HG03439 (cell line): ENCODE measurements around the gene B3GALNT2.

Experiments
- ATAC-seq: cut with Tn5 transposase; IDR thresholded peaks from one replicate; pipeline ENCODE4 v1.9.1; 2021; ENCODE audit warnings: mild to moderate bottlenecking, moderate library complexity; ENCODE audit not compliant: unreplicated experiment

The B3GALNT2 gene

DNA sequence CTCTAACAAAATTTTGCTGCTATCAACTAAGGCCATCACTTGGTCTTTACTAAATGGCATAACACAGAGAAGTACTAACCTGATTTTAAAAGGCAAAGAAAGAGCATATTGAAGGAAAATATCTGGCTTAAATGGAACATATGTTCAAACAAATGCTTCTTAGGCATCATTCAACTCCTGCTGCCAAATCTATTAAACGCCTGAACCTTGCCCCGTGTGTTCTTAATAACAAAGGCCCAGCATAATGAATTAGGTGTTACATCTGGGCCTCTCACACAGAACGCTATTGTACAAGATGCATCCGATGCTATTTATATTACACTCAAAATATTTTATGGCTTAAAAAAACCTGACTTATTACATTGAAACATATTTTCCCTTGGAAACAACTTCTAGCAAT is 48.4 kb downstream of the B3GALNT2 start:
- no peak for ATAC-seq

DNA sequence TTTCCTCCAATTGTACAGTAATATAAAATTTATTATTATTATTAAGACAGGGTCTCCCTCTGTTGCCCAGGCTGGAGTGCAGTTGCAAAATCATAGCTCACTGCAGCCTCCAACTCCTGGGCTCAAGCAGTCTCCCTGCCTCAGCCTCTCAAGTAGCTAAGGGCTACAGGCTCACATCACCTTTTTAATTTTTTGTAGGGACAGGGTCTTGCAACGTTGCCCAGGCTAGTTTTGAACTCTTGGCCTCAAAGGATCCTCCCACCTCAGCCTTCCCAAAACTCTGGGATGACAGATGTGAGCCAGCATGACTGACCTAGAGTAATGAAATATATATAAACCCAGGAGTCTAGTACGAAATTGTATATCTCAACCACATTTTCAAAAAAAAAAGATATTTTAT is 49.2 kb downstream of the B3GALNT2 start:
- no peak for ATAC-seq

DNA sequence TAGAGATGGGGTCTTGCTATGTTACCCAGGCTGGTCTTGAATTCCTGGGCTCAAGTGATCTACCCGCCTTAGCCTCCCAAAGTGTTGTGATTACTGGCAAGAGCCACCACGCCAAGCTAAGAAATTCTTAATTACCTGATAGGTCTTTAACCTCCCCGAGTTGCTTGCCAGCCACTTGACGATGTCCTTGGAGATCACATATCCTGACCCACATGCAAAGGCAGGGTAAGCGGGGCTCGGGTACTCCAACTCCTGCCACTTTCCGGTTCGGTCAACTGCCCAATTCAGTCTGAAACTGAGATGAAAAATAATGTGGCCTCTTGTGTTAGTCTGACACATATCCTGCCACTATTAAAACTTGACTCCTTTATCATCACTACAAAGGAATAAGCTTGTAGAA is 50.2 kb downstream of the B3GALNT2 start:
- no peak for ATAC-seq

DNA sequence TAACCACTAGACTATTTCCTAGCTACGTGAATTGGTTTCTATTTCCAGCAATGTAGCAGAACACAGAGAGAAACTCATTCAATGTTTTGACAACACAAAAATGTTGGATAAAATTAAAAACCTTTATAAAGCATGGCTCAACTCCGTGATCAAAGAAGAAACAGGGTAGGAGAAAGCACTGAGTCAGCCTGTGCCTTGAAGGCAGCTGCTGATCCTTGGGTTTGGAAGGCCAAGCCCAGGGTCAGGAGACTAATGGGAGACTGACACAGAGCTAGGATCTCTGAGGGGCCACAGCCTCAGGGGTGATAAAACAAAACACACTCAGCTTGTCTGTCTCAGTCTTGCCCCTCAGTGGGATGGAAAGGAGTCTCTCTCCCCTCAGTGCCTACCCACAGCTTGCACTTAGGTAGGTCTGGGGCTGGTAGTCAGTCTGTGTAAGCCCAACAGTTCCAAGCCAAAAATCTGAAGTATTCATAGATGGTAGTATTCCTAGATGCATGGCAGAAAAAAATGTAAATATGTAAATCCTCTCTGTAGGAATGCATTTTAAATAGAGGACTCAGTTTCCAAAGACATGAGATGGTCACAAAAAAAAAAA is 53.3 kb downstream of the B3GALNT2 start:
- ATAC-seq = no peak

DNA sequence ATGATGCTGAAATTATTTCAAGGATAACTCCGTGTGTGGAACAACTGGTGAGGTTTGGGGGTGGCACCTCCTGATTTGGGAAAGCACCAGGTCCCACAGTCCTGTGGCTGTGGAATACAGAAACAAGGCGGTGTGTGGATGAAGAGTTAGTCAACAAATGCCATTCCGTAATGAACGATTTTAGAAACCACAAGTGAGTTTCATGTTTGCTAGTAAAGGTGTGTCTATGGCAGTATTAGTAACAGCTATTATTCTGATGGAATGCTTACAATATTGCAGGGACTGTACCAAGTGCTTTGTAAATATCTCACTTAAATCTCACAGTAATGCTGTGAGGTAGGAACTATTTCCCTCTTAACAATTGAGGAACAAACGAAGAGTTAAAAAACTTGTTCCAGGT is 53.8 kb downstream of the B3GALNT2 start:
- ATAC-seq = no peak

DNA sequence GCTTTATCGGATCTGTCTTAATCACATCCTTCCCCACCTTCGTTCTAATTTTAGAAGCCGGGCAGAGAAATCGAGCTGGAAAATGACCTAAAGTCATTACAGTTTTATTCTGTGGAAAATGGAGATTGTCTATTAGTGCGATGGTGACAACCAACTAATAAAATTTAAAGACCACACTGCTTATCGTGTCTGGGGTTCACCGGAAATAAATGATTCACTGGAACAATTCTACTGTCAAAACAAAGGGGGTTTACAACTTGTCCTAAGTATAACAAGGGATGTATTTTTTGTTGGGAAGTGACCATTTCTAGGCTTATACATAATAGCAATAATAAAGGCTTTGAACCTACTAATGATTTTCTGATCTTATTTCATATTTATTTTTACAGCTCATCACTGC is 55.6 kb downstream of the B3GALNT2 start:
- no peak for ATAC-seq

DNA sequence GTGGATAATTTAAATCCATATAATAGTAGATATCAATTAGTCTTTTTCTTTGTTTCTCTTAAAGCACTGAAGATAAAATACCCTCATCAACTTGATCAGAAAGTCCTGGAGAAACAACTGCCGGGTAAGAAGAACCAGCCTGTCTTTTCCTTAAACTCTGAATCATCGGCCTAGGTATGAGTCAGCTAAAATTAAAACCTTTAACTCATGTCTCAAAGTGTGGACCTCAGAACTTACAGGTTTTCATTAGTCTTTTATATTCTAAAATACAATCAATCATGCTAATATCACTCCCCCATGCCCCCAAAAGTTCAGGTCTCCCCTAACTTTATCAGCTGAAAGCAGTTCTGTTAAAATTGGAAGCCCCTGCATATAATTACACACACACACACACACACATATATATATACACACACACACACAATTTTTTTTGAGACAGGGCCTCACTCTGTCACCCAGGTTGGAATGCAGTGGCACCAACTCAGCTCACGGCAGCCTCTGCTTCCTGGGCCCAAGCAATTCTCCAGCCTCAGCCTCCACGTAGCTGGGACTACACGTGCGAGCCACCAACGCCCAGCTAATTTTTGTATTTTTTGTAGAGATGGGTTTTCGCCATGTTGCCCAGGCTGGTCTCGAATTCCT is 61.3 kb downstream of the B3GALNT2 start:
- ATAC-seq = no peak

DNA sequence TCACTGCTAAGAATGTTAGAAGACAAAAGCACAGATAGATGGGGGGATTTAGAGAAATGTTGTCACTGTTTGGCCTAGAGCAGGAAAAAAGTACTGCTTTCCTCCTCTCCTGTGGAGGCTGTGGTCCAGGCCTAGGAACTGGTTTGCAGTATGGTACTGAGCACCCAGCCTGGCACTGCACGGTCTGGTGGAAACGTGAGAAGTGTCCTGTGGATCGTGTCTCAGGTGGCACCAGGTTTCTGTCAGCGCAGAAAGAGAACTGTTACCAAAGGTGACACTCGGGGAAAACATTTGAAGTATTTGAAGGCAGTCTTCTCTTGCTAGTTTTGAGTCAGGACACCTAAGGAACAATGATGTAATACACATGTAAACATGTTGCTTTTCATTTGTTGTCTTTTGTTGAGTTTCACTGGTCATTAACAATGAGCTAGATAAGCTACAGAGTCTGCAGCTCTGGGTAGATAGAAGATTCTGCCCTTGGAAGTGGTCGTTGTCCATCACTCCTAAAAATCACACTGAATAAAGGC is 63.0 kb downstream of the B3GALNT2 start:
- no peak for ATAC-seq

DNA sequence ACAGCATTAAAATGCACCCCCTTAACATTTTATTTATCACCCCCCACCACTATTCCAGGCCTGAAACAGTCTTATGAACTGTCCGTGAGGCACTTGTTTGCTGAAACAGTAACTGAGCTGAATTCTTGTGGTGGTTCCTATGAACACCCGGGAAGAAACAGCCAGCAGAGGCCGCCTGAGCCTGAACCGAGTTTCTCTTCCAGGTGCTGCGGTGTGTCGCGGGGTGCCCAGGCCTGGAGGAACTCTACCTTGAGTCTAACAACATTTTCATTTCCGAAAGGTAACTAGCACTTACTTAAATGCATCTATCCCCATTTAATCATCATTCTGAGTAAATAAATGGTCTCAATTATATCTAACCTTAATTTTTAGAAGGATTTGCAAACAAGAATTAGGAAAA is 70.3 kb downstream of the B3GALNT2 start:
- ATAC-seq = no peak

DNA sequence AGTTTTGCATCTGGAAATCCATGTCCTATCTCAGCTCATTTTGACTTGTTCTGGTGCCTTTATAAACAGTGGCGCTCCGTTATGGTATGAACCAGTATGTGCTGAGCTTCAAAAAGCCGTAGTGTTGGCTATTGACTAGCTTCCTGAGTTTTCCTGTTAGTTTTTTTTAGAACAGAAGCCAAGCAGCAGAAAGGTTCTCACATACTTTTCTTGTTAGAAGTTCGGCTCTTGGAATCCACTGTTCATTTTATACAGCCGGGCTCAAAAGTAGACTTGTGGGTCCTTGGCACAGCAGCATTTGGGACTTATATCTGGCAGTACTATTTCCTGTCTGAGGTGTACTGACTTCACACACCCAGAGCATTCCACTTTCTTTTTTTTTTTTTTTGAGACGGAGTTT is 73.3 kb downstream of the B3GALNT2 start:
- no peak for ATAC-seq

DNA sequence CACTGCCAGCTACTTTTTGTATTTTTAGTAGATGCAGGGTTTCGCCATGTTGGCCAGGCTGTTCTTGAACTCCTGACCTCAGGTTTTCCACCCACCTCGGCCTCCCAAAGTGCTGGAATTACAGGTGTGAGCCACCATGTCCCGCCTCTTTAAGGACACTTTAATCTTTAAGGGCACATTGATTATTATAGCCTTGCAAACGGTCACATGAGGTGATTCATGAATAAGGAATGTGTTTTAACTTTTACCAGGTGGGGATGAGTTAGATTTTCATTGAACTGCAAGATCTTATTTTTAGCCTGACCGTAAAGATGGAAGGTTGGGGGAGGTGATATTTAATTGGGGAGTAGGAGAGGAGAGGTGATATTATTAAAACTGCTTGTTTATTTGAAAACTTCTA is 75.1 kb downstream of the B3GALNT2 start:
- ATAC-seq = no peak

DNA sequence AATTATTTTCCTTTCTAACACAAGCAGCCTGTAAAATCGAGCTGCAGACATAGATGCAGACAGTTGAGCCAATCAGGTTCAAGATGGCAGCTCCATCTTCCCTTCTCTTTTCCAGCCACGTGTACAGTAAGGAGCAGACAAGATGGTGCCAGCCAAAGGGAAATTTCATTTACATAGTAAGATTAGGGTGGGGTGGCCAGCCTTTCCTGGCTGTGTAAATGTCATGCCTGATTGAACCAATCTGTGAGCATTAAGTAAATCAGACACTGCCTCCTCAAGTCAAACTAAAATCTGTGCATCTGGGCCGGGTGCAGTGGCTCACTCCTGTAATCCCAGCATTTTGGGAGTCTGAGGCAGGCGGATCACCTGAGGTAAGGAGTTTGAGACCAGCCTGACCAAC is 76.8 kb downstream of the B3GALNT2 start:
- no peak for ATAC-seq

DNA sequence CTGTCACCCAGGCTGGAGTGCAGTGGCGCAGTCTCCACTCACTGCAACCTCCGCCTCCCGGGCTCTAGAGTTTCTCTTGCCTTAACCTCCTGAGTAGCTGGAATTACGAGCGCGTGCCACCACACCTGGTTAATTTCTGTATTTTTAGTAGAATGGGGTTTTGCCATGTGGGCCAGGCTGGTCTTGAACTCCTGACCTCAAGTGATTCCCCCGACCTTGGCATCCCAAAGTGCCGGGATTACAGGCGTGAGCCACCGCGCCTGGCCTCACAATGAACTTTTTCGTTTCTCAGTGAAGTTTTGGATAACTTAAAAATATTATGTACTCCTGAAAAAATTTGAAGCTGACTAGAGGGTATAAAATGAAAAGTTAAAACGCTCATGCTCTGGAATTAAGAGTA is 77.6 kb downstream of the B3GALNT2 start:
- ATAC-seq = no peak

DNA sequence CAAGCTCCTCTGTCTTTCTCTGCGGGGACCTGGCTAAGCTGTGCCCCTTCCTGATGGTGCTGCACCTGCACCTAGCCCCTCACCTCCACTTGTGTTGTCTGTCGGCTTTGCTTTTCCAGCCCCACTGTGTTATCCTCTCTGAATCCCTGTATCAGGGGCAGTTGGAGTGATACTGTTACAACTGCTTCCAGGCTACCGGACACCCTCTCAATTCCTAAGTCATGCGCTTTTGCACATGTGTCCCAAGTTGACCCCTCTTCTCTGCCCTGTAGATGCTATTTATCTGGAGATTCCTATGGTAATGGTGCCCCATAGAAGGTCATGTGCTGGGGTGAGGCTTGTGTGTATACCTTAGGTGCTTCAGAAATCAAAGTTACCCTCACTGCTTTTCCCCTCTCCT is 78.1 kb downstream of the B3GALNT2 start:
- ATAC-seq = no peak

DNA sequence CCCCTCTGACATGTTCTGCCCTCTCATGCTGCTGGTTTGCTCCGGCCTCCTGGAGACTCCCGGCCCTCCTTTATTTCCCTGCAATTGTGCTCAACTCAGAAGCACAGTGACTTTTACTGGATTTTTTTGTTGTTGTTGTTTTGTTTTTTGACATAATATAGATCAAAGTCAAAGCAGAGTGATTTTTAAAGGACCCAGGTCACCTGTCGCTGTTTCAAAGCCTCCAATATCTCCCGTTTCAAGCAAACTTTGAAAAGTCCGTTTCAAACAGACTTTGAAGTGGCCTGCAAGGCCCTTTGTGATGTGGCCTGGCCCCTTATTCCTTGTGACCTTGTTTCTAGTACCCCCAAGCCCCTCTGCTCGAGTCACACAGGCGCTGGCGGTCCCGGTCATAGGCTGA is 78.9 kb downstream of the B3GALNT2 start:
- no peak for ATAC-seq

DNA sequence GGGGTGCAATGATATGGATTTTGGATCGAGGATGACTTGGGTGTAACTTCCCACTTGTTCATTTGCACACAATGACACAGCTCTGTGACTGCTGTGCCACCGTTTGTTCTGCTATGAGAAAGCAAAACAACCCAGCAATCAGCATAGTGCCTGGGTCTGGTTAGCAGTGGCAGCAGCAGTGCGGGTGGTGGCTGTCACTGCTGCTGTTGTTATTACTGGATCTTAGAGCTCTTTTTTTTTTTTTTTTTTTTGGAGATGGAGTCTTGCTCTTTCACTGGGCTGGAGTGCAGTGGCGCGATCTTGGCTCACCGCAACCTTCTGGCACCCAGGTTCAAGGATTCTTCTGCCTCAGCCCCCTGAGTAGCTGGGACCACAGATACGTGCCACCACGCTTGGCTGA is 80.2 kb downstream of the B3GALNT2 start:
- ATAC-seq = no peak

DNA sequence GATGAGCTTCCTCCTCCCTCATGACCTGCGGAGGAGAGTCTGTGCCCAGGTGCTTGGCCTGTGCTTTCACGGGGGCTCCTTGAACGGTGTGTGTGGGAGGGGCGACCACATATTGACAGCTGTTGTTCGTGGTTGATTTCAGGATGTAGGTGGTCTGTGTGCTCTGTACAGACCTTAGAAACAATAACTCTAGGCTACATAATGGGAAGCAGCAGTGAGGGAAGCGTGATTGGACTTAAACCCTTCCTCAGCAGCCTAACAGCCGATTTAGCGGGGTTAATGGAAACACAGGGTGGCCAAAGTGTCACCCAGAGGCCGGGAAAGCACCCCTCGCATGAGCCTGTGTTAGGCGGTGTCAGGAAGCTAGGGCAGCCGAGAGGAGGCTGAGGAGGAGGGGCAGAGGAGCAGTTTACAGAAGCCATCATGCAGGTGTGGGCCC is 81.0 kb downstream of the B3GALNT2 start:
- no peak for ATAC-seq

DNA sequence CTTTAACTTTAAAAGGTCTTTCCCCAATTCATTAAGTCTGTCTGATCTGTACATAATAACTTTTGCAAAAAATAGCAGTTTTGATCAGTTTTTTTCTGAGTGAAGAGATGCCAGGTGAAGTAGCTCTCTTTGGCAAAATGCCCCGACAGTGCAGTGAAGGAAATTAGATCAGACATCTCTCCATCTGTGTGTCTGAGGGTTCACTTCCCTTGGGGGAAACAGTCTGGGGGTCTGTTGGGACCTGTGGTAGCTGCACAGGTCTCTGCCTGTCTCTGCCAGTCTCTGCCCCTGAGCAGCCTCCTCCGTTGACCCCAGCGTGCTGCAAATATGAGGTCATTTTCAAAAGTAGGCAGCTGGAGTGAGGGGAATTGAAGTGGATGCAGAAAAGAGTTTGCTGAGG is 82.5 kb downstream of the B3GALNT2 start:
- no peak for ATAC-seq

DNA sequence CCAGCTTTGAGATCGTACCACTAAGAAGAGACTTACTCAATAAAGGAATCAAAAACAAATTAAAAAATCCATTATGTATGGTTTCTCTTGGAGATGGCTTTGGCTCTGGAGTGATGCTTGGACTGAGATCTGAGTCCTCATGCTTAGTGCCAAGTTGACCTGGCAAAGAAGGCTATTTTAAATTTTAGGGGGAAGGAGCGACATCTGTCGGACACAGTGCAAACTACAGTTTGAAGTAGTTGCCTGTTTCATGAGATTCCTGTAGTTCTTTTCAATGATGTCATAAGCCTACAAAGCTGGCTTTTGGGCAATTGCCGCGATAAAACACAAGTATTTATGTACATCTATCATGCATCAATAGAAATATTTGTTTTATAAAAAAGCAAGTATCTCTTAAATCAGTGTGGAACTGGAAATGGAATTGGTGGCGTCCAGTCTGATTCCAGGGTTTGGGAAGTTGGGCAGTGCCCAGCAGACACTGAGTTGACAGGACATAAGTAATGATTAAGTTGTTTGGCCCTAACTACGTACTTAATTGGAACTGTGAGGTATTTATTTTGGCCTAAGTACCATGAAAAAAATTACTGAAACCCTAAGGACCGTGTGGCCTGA is 87.1 kb downstream of the B3GALNT2 start:
- no peak for ATAC-seq

DNA sequence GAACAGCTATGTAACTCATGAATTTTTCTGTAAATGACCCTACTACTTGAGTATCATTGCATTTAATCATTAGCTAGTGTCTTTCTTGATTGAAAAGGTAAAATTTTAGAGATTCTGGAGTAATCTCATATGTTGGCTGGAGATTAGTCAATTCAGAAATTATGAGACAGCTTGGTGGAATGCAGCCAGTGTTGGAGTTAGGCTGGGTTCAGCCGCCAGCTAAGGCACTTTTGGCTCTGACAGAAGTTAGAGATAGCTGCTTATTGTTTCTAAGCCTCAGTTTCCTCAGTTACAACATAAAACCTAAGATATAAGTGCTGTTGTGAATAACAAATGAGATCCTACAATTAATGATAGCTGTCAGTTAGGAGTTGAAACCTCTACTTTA is 87.6 kb downstream of the B3GALNT2 start:
- ATAC-seq = no peak

DNA sequence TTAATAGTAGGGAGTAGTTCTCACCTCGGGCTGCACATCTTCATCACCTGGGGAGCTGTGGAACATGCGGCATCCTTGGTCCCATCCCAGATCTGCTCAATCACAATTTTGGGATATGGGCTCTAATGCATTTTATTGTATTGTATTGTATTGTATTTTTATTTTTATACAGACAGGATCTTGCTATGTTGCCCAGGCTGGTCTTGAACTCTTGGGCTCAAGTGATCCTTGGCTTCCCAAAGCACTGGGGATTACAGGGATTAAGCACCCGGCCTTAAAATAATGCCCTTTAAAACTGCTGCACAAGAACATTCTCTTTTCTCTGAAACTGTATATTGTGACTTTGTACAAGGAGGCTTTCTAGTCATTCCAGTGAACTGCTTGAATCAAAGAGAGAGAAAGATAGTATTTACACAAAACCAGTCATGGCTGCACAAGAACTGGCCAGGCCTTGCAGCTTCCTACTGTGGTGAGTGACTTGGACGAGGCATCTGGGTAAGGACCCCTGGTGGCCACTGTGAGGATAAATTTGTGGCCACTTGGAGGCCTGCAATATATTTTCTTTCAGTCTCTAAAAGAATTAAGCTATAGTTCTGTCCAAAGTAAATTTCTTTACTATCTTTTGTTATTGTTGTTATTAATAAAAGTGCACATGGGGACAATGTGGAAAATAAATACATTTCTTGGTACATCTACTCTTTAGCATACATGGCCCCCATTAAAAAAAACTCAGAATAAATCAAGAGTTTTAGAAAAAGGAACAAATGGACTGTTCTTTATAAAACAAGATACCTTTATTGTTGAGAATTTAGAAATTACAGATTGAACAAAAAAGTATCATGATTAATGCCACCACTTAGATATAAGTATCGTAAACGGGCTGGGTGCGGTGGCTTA is 89.0 kb downstream of the B3GALNT2 start:
- peak; percentile 69 for ATAC-seq
